GM12891 (cell line): Measurements from ENCODE around the gene PRCD.

ENCODE experiments used
- DNase-seq: peaks from one replicate; pipeline ENCODE4 v3.0.0; 2011; ENCODE audit warnings: low spot score; ENCODE audit not compliant: insufficient read length
- FAIRE-seq: peaks from 2 replicates; lab custom pipeline; 2011; peaks lifted over from hg19 to GRCh38; lab: Jason Lieb, UNC
- PAX5 ChIP-seq: IDR thresholded peaks from 2 replicates; pipeline ENCODE4 v1.6.1; 2011; ENCODE audit warnings: low read length, moderate library complexity, mild to moderate bottlenecking; ENCODE audit not compliant: insufficient read depth, severe bottlenecking
- POLR2A ChIP-seq: IDR thresholded peaks from 2 replicates; pipeline ENCODE4 v1.6.1; 2011; ENCODE audit warnings: low read depth, low read length, control low read depth
- POLR2AphosphoS5 ChIP-seq: IDR thresholded peaks from 2 replicates; pipeline ENCODE4 v1.6.1; 2011; ENCODE audit warnings: low read depth, low read length, control low read depth
- POU2F2 ChIP-seq: IDR thresholded peaks from 2 replicates; pipeline ENCODE4 v1.6.1; 2011; ENCODE audit warnings: low read depth, mild to moderate bottlenecking, control low read depth, low read length, moderate library complexity
- SPI1 ChIP-seq: IDR thresholded peaks from 2 replicates; pipeline ENCODE4 v1.6.1; 2011; ENCODE audit warnings: low read depth, low read length, control low read depth
- TAF1 ChIP-seq: IDR thresholded peaks from 2 replicates; pipeline ENCODE4 v1.6.1; 2011; ENCODE audit warnings: low read depth, low read length, control low read depth

The PRCD gene

GRCh38 chr17:76573096-76573495, 33.3 kb downstream of the PRCD start:
- DNase-seq (no peak), FAIRE-seq (no peak)
- TF ChIP-seq POLR2AphosphoS5 (no peak), POLR2A (no peak), POU2F2 (no peak), PAX5 (no peak), TAF1 (no peak), SPI1 (no peak)

- no peak for FAIRE-seq
- TF ChIP-seq SPI1 (no peak), POLR2A (no peak), TAF1 (no peak), PAX5 (no peak), POU2F2 (no peak), POLR2AphosphoS5 (no peak)
- DNase-seq: no peak
These were observed 34.3 kb downstream of the PRCD start for GRCh38 chr17:76574166-76574565.

GRCh38 chr17:76575570-76575969, 35.7 kb downstream of the PRCD start:
- no peak for DNase-seq
- no peak for TF ChIP-seq POLR2AphosphoS5
- TF ChIP-seq POU2F2: no peak
- TF ChIP-seq SPI1: no peak
- no peak for TF ChIP-seq TAF1
- TF ChIP-seq PAX5: no peak
- no peak for TF ChIP-seq POLR2A
- no peak for FAIRE-seq

- TF ChIP-seq POLR2AphosphoS5 (no peak), TAF1 (no peak), SPI1 (no peak), POU2F2 (no peak), PAX5 (no peak), POLR2A (no peak)
- FAIRE-seq: no peak
- no peak for DNase-seq
These were observed 36.3 kb downstream of the PRCD start for GRCh38 chr17:76576189-76576588.

- TF ChIP-seq POU2F2 (no peak), POLR2A (no peak), POLR2AphosphoS5 (no peak), TAF1 (no peak), SPI1 (no peak)
- FAIRE-seq: no peak
- no peak for DNase-seq
These were observed 38.0 kb downstream of the PRCD start for GRCh38 chr17:76577876-76578275.

GRCh38 chr17:76578376-76578775, 38.5 kb downstream of the PRCD start:
- TF ChIP-seq TAF1: no peak
- DNase-seq (no peak), FAIRE-seq (no peak)

- FAIRE-seq: peak; percentile 76
- TF ChIP-seq POU2F2 (no peak), PAX5 (no peak), POLR2A (no peak)
- no peak for DNase-seq
These were observed 39.4 kb downstream of the PRCD start for GRCh38 chr17:76579281-76579680.

- DNase-seq (no peak), FAIRE-seq (no peak)
- TF ChIP-seq POLR2AphosphoS5 (no peak), PAX5 (no peak), TAF1 (no peak), POLR2A (no peak), POU2F2 (no peak), SPI1 (no peak)
These were observed 41.7 kb downstream of the PRCD start for GRCh38 chr17:76581515-76581914.

GRCh38 chr17:76582660-76583059, 42.8 kb downstream of the PRCD start:
- DNase-seq (no peak), FAIRE-seq (no peak)
- TF ChIP-seq POLR2A (no peak), POU2F2 (no peak), SPI1 (no peak), POLR2AphosphoS5 (no peak), TAF1 (no peak)

- DNase-seq (no peak), FAIRE-seq (no peak)
- no peak for TF ChIP-seq POLR2AphosphoS5
- no peak for TF ChIP-seq TAF1
- no peak for TF ChIP-seq POU2F2
- TF ChIP-seq SPI1: no peak
- TF ChIP-seq POLR2A: no peak
- no peak for TF ChIP-seq PAX5
These were observed 44.7 kb downstream of the PRCD start for GRCh38 chr17:76584427-76585032.

GRCh38 chr17:76585033-76585648, 45.3 kb downstream of the PRCD start:
- DNase-seq: no peak
- TF ChIP-seq SPI1: no peak
- no peak for TF ChIP-seq POU2F2
- no peak for TF ChIP-seq TAF1
- TF ChIP-seq POLR2AphosphoS5: no peak
- TF ChIP-seq POLR2A: no peak
- TF ChIP-seq PAX5: no peak
- no peak for FAIRE-seq
